ENCODE measurements around the gene P2RY6.

Gene P2RY6

DNA sequence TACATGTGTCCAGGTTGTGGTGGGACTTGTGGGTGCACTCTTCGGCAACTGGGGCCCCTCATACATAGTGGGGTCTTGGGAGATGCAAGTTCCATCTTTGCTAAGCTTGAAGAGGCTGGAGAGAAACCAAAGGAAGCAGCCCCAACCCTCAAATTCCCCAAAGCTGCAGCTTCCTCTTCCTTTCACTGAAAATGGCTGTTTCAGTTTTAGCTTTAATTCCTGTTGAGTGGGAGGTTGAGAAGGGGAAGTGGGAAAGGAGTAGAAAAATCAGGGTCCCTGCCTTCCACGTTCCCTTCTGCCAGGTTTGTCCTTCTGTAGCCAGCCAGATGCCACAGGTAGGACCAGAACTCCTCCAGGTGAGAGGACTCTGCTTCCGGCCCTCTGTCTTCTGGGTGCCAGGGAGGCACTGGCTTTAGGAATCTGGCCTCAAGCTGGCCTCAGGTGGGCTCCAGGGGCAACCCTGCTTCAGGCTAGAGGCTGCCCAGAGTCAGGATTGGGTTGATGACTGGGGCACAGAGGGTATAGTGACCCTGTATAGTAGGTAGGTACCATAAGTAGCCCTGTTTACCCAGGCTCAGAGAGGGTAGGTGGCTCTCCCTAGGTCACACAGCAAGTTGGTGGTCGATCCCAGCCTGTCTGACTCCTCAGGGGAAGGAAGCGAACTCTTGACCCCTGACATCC, 16.2 kb downstream of the P2RY6 start:
- no peak overlapping the region for H3K27ac ChIP-seq (ENCODE audit: low read depth, low read length)
- peaks cover 0 to 52% (median 33%) of the 10 kb centered on the region in 5 donors for H3K4me1 ChIP-seq (ENCODE audit: control insufficient read depth in 5 of 5, insufficient read depth in 5 of 5, low read length in 5 of 5)
- no peaks in the 10 kb centered on the region for H3K9me3 ChIP-seq (ENCODE audit: control insufficient read depth in 5 of 5, low read length in 5 of 5)
- H3K4me3 ChIP-seq (ENCODE audit: low read depth in 1 of 5, low read length in 5 of 5), result peak overlapping the region in 1 of 5 donors; percentile 58
- H3K36me3 ChIP-seq (ENCODE audit: control insufficient read depth in 5 of 5, insufficient read depth in 5 of 5, low read length in 5 of 5), result no peaks in the 10 kb centered on the region
- no peaks in the 10 kb centered on the region for H3K27me3 ChIP-seq (ENCODE audit: control insufficient read depth in 5 of 5, insufficient read depth in 4 of 5, low read length in 5 of 5)
- peak overlapping the region in 1 of 5 donors; percentile 53 for H3K9ac ChIP-seq (ENCODE audit: low read length in 5 of 5)

DNA sequence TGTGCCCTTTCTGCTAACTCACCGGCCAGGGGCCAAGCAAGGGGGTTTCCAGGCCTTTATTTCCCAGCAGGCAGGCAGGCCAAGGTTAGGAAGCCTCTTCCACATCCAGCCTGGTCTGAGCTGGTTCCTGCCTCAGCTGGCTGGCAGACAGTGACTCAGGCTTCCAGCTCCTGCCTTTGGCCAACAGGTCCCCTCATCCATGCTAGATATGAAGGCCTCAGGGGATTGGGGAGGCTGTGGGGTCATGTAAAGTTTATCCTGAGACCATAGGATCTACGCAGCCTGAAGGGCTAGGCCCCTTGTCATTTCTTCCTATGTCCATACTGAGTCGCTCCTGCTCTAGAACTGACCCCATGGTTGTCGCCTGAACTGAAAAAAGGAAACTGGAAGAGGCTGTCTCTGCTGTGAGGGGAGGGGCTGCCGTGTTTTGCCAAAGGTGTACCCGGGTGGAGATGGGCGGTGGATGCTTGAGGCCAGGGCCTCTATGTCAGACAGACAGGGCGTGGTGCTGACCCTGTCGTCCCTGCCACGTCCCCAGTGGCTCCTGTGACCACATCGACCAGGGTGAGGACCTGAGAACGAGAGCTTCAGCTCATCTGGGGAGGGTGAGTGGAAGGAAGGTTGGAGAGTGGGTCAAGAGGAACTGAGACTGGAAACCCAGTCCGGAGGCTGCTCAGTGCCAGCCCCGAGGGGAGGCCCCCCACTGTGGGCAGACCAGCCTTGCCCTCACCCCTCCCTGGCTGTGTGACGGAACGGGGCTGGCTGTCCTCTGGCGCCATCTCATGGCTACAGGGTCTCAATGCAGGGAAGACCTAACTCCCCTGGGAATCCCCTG, 17.0 kb downstream of the P2RY6 start:
- Histone ChIP-seq H3K4me3 (ENCODE audit: low read depth in 1 of 5, low read length in 5 of 5) (peak overlapping the region in 4 of 5 donors; percentile 8 to 58 (median 52)), H3K27ac (ENCODE audit: low read depth, low read length) (no peak overlapping the region), H3K9ac (ENCODE audit: low read length in 5 of 5) (peak overlapping the region in 3 of 5 donors; percentile 42 to 57 (median 53)), H3K27me3 (ENCODE audit: control insufficient read depth in 5 of 5, insufficient read depth in 4 of 5, low read length in 5 of 5) (no peaks in the 10 kb centered on the region), H3K36me3 (ENCODE audit: control insufficient read depth in 5 of 5, insufficient read depth in 5 of 5, low read length in 5 of 5) (no peaks in the 10 kb centered on the region), H3K4me1 (ENCODE audit: control insufficient read depth in 5 of 5, insufficient read depth in 5 of 5, low read length in 5 of 5) (peaks cover 0 to 45% (median 26%) of the 10 kb centered on the region in 5 donors), H3K9me3 (ENCODE audit: control insufficient read depth in 5 of 5, low read length in 5 of 5) (no peaks in the 10 kb centered on the region)

DNA sequence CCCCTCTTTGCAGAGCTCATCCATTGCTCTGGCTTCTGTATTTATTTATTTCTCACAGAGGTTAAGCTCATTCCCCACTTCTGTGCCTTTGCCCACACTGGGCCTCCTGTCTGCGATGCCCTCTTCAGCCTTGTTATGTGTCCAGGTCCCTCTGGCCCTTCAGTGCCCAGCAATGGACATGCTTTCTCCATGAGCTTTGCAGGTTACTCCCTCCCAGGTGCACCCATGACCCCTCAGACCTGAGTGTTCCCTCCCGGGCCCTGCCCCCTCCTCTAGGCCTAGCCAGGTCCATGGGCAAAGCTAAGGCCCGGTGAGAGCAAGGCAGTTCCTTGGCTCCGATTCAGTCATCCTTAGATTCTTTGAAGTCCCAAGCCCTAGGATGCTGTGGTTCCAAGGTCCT, 18.4 kb downstream of the P2RY6 start:
- Histone ChIP-seq H3K9ac (ENCODE audit: low read length in 5 of 5) (no peak overlapping the region), H3K36me3 (ENCODE audit: control insufficient read depth in 5 of 5, insufficient read depth in 5 of 5, low read length in 5 of 5) (no peaks in the 10 kb centered on the region), H3K27me3 (ENCODE audit: control insufficient read depth in 5 of 5, insufficient read depth in 4 of 5, low read length in 5 of 5) (no peaks in the 10 kb centered on the region), H3K4me3 (ENCODE audit: low read depth in 1 of 5, low read length in 5 of 5) (no peak overlapping the region), H3K9me3 (ENCODE audit: control insufficient read depth in 5 of 5, low read length in 5 of 5) (no peaks in the 10 kb centered on the region), H3K27ac (ENCODE audit: low read depth, low read length) (no peak overlapping the region), H3K4me1 (ENCODE audit: control insufficient read depth in 5 of 5, insufficient read depth in 5 of 5, low read length in 5 of 5) (peaks cover 0 to 38% (median 23%) of the 10 kb centered on the region in 5 donors)

DNA sequence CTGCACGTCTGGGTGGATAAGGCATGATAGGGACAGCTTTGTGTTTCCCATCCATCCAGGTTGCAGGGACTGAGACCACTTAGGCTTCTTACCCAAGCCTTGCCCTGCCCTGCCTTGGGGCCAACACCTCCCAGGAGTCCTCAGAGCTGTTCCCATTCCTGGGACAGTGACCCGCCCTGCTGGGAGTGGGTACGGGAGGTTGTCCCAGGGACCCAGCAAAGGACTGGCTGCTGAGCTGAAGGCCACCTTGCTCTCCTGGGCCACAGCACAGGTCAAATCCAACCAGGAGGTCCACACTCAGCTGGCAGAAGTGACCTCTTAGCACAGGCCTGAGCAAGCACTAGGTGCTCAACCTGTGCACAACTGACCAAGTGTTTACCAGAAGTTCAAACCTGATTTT, 19.1 kb downstream of the P2RY6 start:
- H3K9me3 ChIP-seq (ENCODE audit: control insufficient read depth in 5 of 5, low read length in 5 of 5), result no peaks in the 10 kb centered on the region
- H3K27me3 ChIP-seq (ENCODE audit: control insufficient read depth in 5 of 5, insufficient read depth in 4 of 5, low read length in 5 of 5), result no peaks in the 10 kb centered on the region
- no peak overlapping the region for H3K27ac ChIP-seq (ENCODE audit: low read depth, low read length)
- H3K9ac ChIP-seq (ENCODE audit: low read length in 5 of 5), result peak overlapping the region in 1 of 5 donors; percentile 21
- H3K4me3 ChIP-seq (ENCODE audit: low read depth in 1 of 5, low read length in 5 of 5), result no peak overlapping the region
- no peaks in the 10 kb centered on the region for H3K36me3 ChIP-seq (ENCODE audit: control insufficient read depth in 5 of 5, insufficient read depth in 5 of 5, low read length in 5 of 5)
- H3K4me1 ChIP-seq (ENCODE audit: control insufficient read depth in 5 of 5, insufficient read depth in 5 of 5, low read length in 5 of 5), result peaks cover 0 to 34% (median 23%) of the 10 kb centered on the region in 5 donors

DNA sequence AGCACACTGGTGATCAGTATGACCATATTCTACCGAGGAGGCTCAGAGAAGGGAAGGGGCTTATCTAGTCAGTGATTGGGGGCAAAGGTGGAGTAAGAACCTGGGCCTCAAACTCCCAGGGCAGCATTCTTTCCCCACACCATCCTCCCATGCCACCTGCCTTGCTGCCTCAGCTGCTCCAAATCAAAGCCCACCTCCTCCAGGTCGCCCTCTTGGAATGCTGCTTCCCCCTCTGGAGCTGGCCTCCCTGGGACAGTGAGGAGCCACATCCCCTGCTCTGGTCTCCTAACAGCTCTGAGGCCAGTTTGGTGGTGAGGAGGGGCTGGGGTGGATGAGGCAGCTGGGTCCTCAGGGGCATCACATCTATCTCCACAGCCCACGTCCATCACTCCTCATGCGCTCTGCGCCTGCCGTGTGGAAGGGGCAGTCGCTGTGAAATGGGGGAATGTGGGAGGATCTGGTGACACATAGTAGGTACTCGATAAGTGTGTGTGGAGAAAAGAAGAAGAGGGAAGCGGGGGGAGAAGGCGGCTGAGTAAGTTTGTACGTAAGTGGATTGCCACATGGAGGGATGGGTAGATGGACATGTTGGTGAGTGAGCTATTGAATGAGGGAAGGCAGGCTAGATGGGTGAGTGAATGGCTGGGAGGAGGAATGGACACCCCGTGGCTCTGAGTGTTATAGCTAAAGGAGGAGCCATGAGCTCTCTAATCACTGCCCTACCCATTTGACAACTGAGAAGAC, 19.8 kb downstream of the P2RY6 start:
- no peaks in the 10 kb centered on the region for H3K9me3 ChIP-seq (ENCODE audit: control insufficient read depth in 5 of 5, low read length in 5 of 5)
- peak overlapping the region in 1 of 5 donors; percentile 21 for H3K9ac ChIP-seq (ENCODE audit: low read length in 5 of 5)
- peaks cover 0 to 29% (median 23%) of the 10 kb centered on the region in 5 donors for H3K4me1 ChIP-seq (ENCODE audit: control insufficient read depth in 5 of 5, insufficient read depth in 5 of 5, low read length in 5 of 5)

DNA sequence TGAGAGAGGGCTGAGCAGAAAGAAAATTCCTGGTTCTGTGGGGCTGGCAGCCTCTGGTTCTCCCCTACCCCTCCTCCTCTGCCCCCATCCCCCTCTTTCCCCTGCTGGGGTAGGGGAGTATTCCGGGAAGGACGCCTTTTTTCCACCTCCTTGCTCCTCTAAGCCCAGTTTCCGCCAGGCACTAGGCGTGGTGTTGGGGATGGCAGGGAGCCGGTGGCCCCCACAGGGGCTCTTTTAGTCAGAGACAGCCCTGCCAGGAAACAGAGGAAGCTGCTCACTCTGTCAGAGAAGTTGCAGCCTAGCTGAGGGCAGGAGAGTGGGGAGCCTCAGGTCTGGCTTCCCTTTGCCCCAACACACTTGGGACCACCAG, 20.4 kb downstream of the P2RY6 start:
- Histone ChIP-seq H3K36me3 (ENCODE audit: control insufficient read depth in 5 of 5, insufficient read depth in 5 of 5, low read length in 5 of 5) (peaks cover 0 to 9% (median 0%) of the 10 kb centered on the region in 5 donors), H3K9ac (ENCODE audit: low read length in 5 of 5) (no peak overlapping the region), H3K4me1 (ENCODE audit: control insufficient read depth in 5 of 5, insufficient read depth in 5 of 5, low read length in 5 of 5) (peaks cover 0 to 24% (median 20%) of the 10 kb centered on the region in 5 donors), H3K27ac (ENCODE audit: low read depth, low read length) (no peak overlapping the region), H3K27me3 (ENCODE audit: control insufficient read depth in 5 of 5, insufficient read depth in 4 of 5, low read length in 5 of 5) (peaks cover 0 to 3% (median 0%) of the 10 kb centered on the region in 5 donors), H3K9me3 (ENCODE audit: control insufficient read depth in 5 of 5, low read length in 5 of 5) (no peaks in the 10 kb centered on the region), H3K4me3 (ENCODE audit: low read depth in 1 of 5, low read length in 5 of 5) (no peak overlapping the region)

More for the DNA sequence above, 19.8 kb downstream of the P2RY6 start:
- no peak overlapping the region for H3K4me3 ChIP-seq (ENCODE audit: low read depth in 1 of 5, low read length in 5 of 5)
- H3K27me3 ChIP-seq (ENCODE audit: control insufficient read depth in 5 of 5, insufficient read depth in 4 of 5, low read length in 5 of 5), result peaks cover 0 to 1% (median 0%) of the 10 kb centered on the region in 5 donors
- no peak overlapping the region for H3K27ac ChIP-seq (ENCODE audit: low read depth, low read length)
- H3K36me3 ChIP-seq (ENCODE audit: control insufficient read depth in 5 of 5, insufficient read depth in 5 of 5, low read length in 5 of 5), result peaks cover 0 to 7% (median 0%) of the 10 kb centered on the region in 5 donors

DNA sequence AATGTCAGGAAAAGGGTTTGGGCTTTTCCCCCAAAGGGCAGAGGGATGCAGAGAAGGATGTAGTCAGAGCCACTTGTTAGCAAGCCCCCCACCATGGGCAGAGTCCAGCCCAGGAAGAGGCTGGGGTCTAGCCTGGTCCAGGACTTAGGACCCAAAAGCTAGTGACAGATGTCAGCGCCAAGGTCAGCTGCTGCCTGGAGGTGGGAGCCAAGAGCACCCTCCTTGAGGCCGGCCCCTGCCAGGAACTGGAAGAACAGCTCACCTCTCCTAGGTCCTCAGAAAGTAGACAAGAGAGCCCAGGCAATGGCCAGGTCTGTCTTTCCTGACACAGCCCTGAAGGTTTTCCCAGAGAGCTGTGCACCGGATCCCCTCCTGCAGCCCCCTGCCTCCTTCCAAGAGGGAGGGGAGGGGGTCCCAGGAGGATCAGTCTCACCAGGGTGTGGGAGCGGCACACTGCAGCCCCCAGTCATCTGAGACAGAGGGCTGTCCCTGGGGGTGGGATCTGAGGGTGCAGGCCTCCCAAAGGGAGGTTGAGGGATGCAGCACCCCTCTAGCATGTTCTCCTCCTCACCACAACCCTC, 21.3 kb downstream of the P2RY6 start:
- peaks cover 0 to 16% (median 0%) of the 10 kb centered on the region in 5 donors for H3K36me3 ChIP-seq (ENCODE audit: control insufficient read depth in 5 of 5, insufficient read depth in 5 of 5, low read length in 5 of 5)
- H3K9ac ChIP-seq (ENCODE audit: low read length in 5 of 5), result no peak overlapping the region
- H3K9me3 ChIP-seq (ENCODE audit: control insufficient read depth in 5 of 5, low read length in 5 of 5), result no peaks in the 10 kb centered on the region
- peaks cover 0 to 15% (median 14%) of the 10 kb centered on the region in 5 donors for H3K4me1 ChIP-seq (ENCODE audit: control insufficient read depth in 5 of 5, insufficient read depth in 5 of 5, low read length in 5 of 5)
- H3K27ac ChIP-seq (ENCODE audit: low read depth, low read length), result no peak overlapping the region
- peaks cover 0 to 3% (median 0%) of the 10 kb centered on the region in 5 donors for H3K27me3 ChIP-seq (ENCODE audit: control insufficient read depth in 5 of 5, insufficient read depth in 4 of 5, low read length in 5 of 5)
- no peak overlapping the region for H3K4me3 ChIP-seq (ENCODE audit: low read depth in 1 of 5, low read length in 5 of 5)

DNA sequence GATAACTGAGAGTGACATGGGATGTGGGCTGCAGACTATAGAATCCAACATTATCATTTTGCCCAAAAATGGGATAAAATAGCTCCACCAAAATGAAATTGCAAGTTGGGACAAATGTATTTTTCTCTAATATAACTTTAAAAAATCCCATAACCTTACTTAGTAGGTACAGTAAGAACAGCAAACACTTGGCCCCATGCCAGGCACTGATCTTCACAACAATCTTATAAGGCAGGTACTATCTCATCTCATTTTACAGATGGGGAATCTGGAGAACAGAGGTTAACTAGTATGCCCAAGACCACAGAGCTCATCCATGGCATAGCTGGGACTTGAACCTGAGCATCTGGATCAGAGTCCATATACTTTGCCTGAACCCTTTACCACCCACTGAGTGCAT, 22.5 kb downstream of the P2RY6 start:
- Histone ChIP-seq H3K27ac (ENCODE audit: low read depth, low read length) (no peak overlapping the region), H3K36me3 (ENCODE audit: control insufficient read depth in 5 of 5, insufficient read depth in 5 of 5, low read length in 5 of 5) (peaks cover 0 to 16% (median 0%) of the 10 kb centered on the region in 5 donors), H3K9ac (ENCODE audit: low read length in 5 of 5) (no peak overlapping the region), H3K4me3 (ENCODE audit: low read depth in 1 of 5, low read length in 5 of 5) (no peak overlapping the region), H3K9me3 (ENCODE audit: control insufficient read depth in 5 of 5, low read length in 5 of 5) (no peaks in the 10 kb centered on the region), H3K4me1 (ENCODE audit: control insufficient read depth in 5 of 5, insufficient read depth in 5 of 5, low read length in 5 of 5) (peaks cover 0 to 3% (median 3%) of the 10 kb centered on the region in 5 donors), H3K27me3 (ENCODE audit: control insufficient read depth in 5 of 5, insufficient read depth in 4 of 5, low read length in 5 of 5) (peaks cover 0 to 3% (median 0%) of the 10 kb centered on the region in 5 donors)

DNA sequence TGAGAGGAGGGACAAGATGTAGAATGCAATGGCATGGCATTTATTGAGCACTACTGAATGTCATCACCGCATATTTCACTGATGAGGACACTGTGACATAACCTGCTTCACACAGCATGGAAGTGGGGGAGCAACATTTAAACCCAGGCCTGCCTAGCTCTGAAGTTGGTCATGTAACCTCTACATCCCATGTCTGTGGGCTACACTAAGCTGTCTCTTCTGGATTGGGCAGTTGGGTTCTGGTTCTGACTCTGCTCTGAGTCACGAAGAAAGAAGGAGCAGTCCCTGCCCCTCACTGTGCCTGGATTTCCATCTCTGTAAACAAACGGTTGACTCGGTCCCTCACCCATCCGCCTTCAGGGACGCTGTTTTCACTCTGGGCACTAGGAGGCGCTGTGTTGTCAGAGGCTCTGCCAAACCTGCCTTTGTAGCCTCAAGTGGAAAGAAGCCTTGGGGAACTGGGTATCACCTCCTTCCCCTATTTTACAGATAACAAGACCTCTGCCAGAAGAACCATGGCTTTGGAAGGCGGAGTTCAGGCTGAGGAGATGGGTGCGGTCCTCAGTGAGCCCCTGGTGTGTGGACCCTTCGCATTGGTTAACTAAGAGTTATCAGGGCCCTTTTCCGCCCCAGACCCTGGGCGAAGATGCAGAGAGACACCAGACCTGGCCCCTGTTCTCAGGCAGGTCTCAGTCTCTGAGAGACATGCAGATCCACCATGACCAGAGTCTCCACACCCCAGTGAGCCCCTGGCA, 23.3 kb downstream of the P2RY6 start:
- Histone ChIP-seq H3K27ac (ENCODE audit: low read depth, low read length) (no peak overlapping the region), H3K9me3 (ENCODE audit: control insufficient read depth in 5 of 5, low read length in 5 of 5) (no peaks in the 10 kb centered on the region), H3K4me1 (ENCODE audit: control insufficient read depth in 5 of 5, insufficient read depth in 5 of 5, low read length in 5 of 5) (peaks cover 0 to 2% (median 0%) of the 10 kb centered on the region in 5 donors), H3K36me3 (ENCODE audit: control insufficient read depth in 5 of 5, insufficient read depth in 5 of 5, low read length in 5 of 5) (peaks cover 0 to 16% (median 0%) of the 10 kb centered on the region in 5 donors), H3K9ac (ENCODE audit: low read length in 5 of 5) (no peak overlapping the region), H3K27me3 (ENCODE audit: control insufficient read depth in 5 of 5, insufficient read depth in 4 of 5, low read length in 5 of 5) (peaks cover 0 to 3% (median 0%) of the 10 kb centered on the region in 5 donors), H3K4me3 (ENCODE audit: low read depth in 1 of 5, low read length in 5 of 5) (no peak overlapping the region)
